ENCODE results near the gene SPIRE2. TPM values are rescaled to one million over a fixed set of nuclear protein-coding genes. Genes with fewer than 3 reads are reported as not detected.

SPIRE2 gene
- total and polyA plus RNA-seq, 2 of the 13 experiments (the other 11 are each of a cell fraction or from before 2014, with no cell fraction given) = 13.3 to 37.5 TPM

DNA sequence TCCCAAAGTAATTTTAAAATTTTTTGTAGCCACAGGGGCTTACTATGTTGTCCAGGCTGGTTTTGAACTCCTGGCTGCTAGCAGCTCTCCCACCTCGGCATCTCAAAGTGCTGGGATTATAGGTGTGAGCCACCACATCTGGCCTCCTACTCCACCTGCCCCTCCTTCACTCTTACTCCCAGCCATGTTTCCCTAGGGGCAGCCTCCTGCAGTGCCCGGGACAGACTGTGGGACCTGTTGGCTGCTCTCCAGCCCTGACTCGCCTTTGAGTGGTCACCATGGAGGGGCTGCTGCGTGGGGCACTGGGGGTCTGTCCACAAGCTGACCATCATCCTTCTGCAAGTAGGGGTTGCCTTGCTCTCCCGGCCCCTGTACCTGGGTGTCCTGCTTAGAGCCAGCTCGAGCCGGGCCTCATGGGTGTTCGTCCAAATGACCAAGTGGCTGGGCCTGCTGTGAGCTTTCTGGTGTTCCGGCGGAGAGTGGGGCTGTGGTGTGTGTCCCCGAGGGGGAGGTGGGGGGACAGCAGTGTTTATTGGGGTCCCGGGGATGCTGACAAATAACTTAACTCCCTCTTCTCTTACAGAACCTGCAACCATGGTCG, 16.6 kb downstream of the SPIRE2 start (continued):
- TF ChIP-seq, protein P1, sequence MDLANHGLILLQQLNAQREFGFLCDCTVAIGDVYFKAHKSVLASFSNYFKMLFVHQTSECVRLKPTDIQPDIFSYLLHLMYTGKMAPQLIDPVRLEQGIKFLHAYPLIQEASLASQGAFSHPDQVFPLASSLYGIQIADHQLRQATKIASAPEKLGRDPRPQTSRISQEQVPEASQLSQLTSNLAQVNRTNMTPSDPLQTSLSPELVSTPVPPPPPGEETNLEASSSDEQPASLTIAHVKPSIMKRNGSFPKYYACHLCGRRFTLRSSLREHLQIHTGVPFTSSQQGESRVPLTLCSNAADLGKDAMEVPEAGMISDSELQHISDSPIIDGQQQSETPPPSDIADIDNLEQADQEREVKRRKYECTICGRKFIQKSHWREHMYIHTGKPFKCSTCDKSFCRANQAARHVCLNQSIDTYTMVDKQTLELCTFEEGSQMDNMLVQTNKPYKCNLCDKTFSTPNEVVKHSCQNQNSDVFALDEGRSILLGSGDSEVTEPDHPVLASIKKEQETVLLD (CRISPR knock-in tag; IDR thresholded peaks at IDR 0.05; ENCODE audit: low read depth) = no peak
- no peak for TF ChIP-seq ZFP41 (CRISPR knock-in tag; IDR thresholded peaks at IDR 0.05; ENCODE audit: borderline replicate concordance)
- no peak for TF ChIP-seq PCBP1 (IDR thresholded peaks at IDR 0.05; ENCODE audit: borderline replicate concordance, low read depth, low read length)
- 0 out of 2 replicates have a peak, but pooled peaks have one; percentile 49 for TF ChIP-seq MEF2D (CRISPR knock-in tag; IDR thresholded peaks at IDR 0.05)
- TF ChIP-seq, protein P2, sequence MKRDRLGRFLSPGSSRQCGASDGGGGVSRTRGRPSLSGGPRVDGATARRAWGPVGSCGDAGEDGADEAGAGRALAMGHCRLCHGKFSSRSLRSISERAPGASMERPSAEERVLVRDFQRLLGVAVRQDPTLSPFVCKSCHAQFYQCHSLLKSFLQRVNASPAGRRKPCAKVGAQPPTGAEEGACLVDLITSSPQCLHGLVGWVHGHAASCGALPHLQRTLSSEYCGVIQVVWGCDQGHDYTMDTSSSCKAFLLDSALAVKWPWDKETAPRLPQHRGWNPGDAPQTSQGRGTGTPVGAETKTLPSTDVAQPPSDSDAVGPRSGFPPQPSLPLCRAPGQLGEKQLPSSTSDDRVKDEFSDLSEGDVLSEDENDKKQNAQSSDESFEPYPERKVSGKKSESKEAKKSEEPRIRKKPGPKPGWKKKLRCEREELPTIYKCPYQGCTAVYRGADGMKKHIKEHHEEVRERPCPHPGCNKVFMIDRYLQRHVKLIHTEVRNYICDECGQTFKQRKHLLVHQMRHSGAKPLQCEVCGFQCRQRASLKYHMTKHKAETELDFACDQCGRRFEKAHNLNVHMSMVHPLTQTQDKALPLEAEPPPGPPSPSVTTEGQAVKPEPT (CRISPR knock-in tag; IDR thresholded peaks at IDR 0.05; ENCODE audit: low read depth) = no peak

DNA sequence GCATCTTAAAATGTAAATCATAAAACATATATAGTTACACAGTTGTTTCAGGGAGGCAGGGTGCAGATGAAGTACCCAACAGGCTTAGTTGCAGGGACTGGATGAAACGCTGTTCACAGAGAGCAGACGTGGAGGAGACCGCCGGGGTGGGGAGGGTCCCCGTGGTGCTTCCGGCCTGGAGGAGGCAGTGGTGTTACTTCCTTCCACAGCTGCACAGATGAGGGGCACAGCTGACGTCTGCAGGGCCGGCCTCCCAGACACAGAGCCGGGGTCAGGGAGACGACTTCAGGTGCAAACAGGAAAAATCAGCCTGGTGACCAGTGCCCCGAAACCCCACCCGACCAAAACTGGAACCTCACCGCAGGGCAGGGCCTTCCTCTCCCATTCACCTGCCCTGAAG, 17.1 kb downstream of the SPIRE2 start:
- BruUV-seq (replicated peaks) = no TSS peak
- ATAC-seq = no peak
- no peak overlapping the region for H3K27ac ChIP-seq (ENCODE audit: extremely low read length, insufficient read depth, low read length)
- CTCF ChIA-PET (ENCODE audit: low intra/inter-chr PET ratio, low total read pairs) = no interaction called here
- 89% methylated on average over 10 of the region's 13 CpGs for WGBS (ENCODE audit: low lambda C conversion rate)
- no peak overlapping the region for H3K4me2 ChIP-seq (ENCODE audit: low read depth, low read length)
- peaks cover 23% of the 10 kb centered on the region for H3K4me1 ChIP-seq (ENCODE audit: insufficient read depth, low read length)
- intact Hi-C loops (cut with micrococcal nuclease; ENCODE audit: unreplicated experiment) = no loop called here
- TF ChIP-seq, protein P3, sequence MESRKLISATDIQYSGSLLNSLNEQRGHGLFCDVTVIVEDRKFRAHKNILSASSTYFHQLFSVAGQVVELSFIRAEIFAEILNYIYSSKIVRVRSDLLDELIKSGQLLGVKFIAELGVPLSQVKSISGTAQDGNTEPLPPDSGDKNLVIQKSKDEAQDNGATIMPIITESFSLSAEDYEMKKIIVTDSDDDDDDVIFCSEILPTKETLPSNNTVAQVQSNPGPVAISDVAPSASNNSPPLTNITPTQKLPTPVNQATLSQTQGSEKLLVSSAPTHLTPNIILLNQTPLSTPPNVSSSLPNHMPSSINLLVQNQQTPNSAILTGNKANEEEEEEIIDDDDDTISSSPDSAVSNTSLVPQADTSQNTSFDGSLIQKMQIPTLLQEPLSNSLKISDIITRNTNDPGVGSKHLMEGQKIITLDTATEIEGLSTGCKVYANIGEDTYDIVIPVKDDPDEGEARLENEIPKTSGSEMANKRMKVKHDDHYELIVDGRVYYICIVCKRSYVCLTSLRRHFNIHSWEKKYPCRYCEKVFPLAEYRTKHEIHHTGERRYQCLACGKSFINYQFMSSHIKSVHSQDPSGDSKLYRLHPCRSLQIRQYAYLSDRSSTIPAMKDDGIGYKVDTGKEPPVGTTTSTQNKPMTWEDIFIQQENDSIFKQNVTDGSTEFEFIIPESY (CRISPR knock-in tag; IDR thresholded peaks at IDR 0.05) = peak; percentile 65
- TF ChIP-seq NR1H2 (CRISPR knock-in tag; IDR thresholded peaks at IDR 0.05; ENCODE audit: borderline replicate concordance, low read depth) (no peak), AGO1 (IDR thresholded peaks at IDR 0.05; ENCODE audit: low read depth, low read length, poor library complexity, severe bottlenecking) (peak; percentile 9)
- no peak overlapping the region for H2AFZ ChIP-seq (ENCODE audit: low read length)
- POLR2A ChIA-PET = interaction anchor here (0.9 to 1.0 kb wide), 2 partner anchors 23 to 76 kb away, joined by 3 read pairs; no protein-coding TSS in a partner anchor
- H3K9me3 ChIP-seq (ENCODE audit: low read length) = no peaks in the 10 kb centered on the region
- H3K4me3 ChIP-seq (replicated peaks in 1 of 3; ENCODE audit: insufficient read depth in 1 of 3, low read depth in 2 of 3, low read length in 3 of 3) = no peak overlapping the region
- no peak for DNase-seq (ENCODE audit: low spot score)
- FAIRE-seq = no peak
- no peaks in the 10 kb centered on the region for H3K27me3 ChIP-seq (ENCODE audit: control insufficient read depth in 1 of 2, insufficient read depth in 2 of 2, low read length in 2 of 2)
- H3K9ac ChIP-seq (ENCODE audit: insufficient read depth, low read depth, low read length) = no peak overlapping the region
- in situ Hi-C loops (cut with HindIII; ENCODE audit: extremely low pct_ligation_motif_present, low pct_unique_long_range_greater_than_20kb) = no loop called here
- H3K36me3 ChIP-seq (replicated peaks in 1 of 2; ENCODE audit: control insufficient read depth in 1 of 2, insufficient read depth in 2 of 2, low read length in 2 of 2) = peaks cover 3 to 4% of the 10 kb centered on the region in 2 experiments; a peak in 2 of 5 replicates
- H3K79me2 ChIP-seq (ENCODE audit: insufficient read depth, low read length) = no peaks in the 10 kb centered on the region
- H4K20me1 ChIP-seq (ENCODE audit: insufficient read depth, low read length) = no peaks in the 10 kb centered on the region; the same call in 1 of the 2 replicates

Data from HepG2 (cell line).